Panc1 (cell line): ENCODE data around the gene ASNS.
"Not testable (repeated sequence)": the region's sequence is repeated elsewhere in the genome, so short reads cannot be mapped to it uniquely, and the experiment has no call there.

Experiments used
- POLR2AphosphoS5 ChIP-seq: IDR thresholded peaks from 2 replicates; pipeline ENCODE4 v1.6.1; 2012; ENCODE audit warnings: mild to moderate bottlenecking, low read depth, low read length, moderate library complexity
- SIN3A ChIP-seq: IDR thresholded peaks from 2 replicates; pipeline ENCODE4 v1.6.1; 2012; ENCODE audit warnings: low read depth, mild to moderate bottlenecking, low read length, moderate library complexity, borderline replicate concordance; ENCODE audit not compliant: insufficient read depth
- TF ChIP-seq, protein P1 (sequence below): fragments of 450-650 bp; IDR thresholded peaks from 2 replicates; pipeline ENCODE4 v1.5.1; 2017; ENCODE audit warnings: mild to moderate bottlenecking

GRCh38 chr7:97850262-97851031, 21.8 kb downstream of the ASNS start:
- TF ChIP-seq, protein P1, sequence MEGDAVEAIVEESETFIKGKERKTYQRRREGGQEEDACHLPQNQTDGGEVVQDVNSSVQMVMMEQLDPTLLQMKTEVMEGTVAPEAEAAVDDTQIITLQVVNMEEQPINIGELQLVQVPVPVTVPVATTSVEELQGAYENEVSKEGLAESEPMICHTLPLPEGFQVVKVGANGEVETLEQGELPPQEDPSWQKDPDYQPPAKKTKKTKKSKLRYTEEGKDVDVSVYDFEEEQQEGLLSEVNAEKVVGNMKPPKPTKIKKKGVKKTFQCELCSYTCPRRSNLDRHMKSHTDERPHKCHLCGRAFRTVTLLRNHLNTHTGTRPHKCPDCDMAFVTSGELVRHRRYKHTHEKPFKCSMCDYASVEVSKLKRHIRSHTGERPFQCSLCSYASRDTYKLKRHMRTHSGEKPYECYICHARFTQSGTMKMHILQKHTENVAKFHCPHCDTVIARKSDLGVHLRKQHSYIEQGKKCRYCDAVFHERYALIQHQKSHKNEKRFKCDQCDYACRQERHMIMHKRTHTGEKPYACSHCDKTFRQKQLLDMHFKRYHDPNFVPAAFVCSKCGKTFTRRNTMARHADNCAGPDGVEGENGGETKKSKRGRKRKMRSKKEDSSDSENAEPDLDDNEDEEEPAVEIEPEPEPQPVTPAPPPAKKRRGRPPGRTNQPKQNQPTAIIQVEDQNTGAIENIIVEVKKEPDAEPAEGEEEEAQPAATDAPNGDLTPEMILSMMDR, result not testable (repeated sequence)
- TF ChIP-seq POLR2AphosphoS5, SIN3A: not testable (repeated sequence)
